ENCODE results near the gene HERPUD2.

DNA sequence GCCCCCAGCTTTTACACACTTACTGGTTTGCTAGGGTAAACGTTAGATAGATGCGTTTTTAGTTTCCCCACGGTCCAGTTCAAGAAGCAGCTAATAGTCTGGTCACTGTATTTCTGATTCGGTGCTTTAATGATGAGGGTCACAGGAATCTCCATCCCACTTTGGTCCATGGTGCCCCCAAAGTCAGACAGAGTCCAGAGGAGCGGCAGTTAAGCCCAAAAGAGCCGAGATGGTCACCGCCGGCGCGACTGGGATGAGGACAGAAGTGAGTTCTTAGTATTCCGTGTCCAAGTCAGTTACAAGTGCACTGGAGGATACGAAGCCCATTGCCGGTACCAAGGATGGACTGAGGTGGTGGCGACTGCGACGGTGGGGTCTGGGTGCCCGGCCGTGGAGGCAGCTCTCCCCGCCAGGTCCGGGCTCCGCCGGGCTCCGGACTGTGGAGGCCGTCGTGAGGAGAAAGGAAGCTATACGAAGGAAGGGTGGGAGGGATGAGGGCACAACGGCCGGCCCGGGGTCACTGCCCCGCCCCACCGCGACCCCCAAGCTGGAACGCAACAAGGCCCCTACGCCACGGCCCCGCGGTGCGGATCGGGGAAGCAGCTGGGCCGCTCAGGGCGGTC is 663 bp downstream of the HERPUD2 start:
- TF ChIP-seq, protein P1, sequence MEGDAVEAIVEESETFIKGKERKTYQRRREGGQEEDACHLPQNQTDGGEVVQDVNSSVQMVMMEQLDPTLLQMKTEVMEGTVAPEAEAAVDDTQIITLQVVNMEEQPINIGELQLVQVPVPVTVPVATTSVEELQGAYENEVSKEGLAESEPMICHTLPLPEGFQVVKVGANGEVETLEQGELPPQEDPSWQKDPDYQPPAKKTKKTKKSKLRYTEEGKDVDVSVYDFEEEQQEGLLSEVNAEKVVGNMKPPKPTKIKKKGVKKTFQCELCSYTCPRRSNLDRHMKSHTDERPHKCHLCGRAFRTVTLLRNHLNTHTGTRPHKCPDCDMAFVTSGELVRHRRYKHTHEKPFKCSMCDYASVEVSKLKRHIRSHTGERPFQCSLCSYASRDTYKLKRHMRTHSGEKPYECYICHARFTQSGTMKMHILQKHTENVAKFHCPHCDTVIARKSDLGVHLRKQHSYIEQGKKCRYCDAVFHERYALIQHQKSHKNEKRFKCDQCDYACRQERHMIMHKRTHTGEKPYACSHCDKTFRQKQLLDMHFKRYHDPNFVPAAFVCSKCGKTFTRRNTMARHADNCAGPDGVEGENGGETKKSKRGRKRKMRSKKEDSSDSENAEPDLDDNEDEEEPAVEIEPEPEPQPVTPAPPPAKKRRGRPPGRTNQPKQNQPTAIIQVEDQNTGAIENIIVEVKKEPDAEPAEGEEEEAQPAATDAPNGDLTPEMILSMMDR (IDR thresholded peaks at IDR 0.05; ENCODE audit: low read depth, low read length): no peak
- TF ChIP-seq EZH2phosphoT487 (IDR thresholded peaks at IDR 0.05; ENCODE audit: low read depth): no peak

Measured in OCI-LY3 (cell line).